Measurements from ENCODE around the gene MUSK. TPM values are rescaled to one million over a fixed set of nuclear protein-coding genes. Genes with fewer than 3 reads are reported as not detected.
A peak's percentile ranks its signal among the peaks of the same experiment; 100 is the strongest.

MUSK gene
- total RNA-seq, 1 donor from 2014 or later = not detected

DNA sequence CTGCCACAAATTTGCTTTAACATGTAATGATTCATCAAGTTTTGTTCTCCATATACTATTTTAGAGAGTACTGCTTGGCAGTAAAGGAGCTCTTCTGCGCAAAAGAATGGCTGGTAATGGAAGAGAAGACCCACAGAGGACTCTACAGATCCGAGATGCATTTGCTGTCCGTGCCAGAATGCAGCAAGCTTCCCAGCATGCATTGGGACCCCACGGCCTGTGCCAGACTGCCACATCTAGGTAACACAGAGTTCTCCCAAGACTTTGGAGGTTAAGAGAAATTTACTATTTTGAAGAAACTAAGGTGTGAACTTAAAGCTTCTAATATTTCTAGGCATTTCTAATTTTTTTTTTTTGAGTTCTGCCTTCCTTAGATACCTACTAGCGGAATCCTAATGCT lies 107.1 kb downstream of the MUSK start:
- Mint-ChIP-seq H3K4me1 (ENCODE audit: unreplicated experiment) (peaks cover 30% of the 10 kb centered on the region), H3K27ac (ENCODE audit: unreplicated experiment) (no peak overlapping the region)

DNA sequence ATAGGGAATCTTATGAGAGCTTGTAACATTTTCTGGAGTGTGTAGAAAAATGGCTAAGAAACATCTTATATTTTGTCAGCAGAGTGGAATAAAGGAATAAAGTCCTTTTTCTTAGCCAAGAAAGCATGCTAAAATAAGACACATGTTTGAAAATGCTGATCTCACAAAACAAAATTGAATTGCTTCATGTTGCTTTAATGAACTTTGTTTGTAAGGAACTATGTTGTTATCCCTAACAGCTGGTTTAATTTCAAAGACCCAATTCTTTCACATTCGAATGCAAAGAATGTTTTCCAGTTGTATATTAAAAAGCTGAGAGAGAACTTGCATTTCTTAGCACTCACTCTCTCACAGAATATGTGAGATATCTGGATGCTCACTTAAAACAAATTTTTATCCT lies 107.6 kb downstream of the MUSK start:
- Mint-ChIP-seq H3K4me1 (ENCODE audit: unreplicated experiment) (peaks cover 30% of the 10 kb centered on the region), H3K27ac (ENCODE audit: unreplicated experiment) (peak overlapping the region; percentile 2), H3K9me3 (ENCODE audit: unreplicated experiment) (peaks cover 16% of the 10 kb centered on the region), H3K36me3 (ENCODE audit: unreplicated experiment) (peaks cover 2% of the 10 kb centered on the region), H3K4me3 (ENCODE audit: unreplicated experiment) (no peak overlapping the region), H3K27me3 (ENCODE audit: unreplicated experiment) (no peaks in the 10 kb centered on the region)
- TF ChIP-seq CTCF (IDR thresholded peaks at IDR 0.05) = no peak
- DNase-seq (ENCODE audit: extremely low spot score, unreplicated experiment) = no peak

More for the DNA sequence above, 107.1 kb downstream of the MUSK start:
- no peak overlapping the region for H3K4me3 Mint-ChIP-seq (ENCODE audit: unreplicated experiment)
- H3K9me3 Mint-ChIP-seq (ENCODE audit: unreplicated experiment) = peaks cover 16% of the 10 kb centered on the region
- no peak for TF ChIP-seq CTCF (IDR thresholded peaks at IDR 0.05)
- DNase-seq (ENCODE audit: extremely low spot score, unreplicated experiment) = no peak
- peaks cover 2% of the 10 kb centered on the region for H3K36me3 Mint-ChIP-seq (ENCODE audit: unreplicated experiment)
- H3K27me3 Mint-ChIP-seq (ENCODE audit: unreplicated experiment) = no peaks in the 10 kb centered on the region

GRCh38 chr9:110777196-110777875 lies 108.7 kb downstream of the MUSK start:
- TF ChIP-seq CTCF (IDR thresholded peaks at IDR 0.05) = no peak
- no peak for DNase-seq (ENCODE audit: extremely low spot score, unreplicated experiment)
- peaks cover 2% of the 10 kb centered on the region for H3K36me3 Mint-ChIP-seq (ENCODE audit: unreplicated experiment)
- H3K4me1 Mint-ChIP-seq (ENCODE audit: unreplicated experiment) = peaks cover 30% of the 10 kb centered on the region
- peaks cover 16% of the 10 kb centered on the region for H3K9me3 Mint-ChIP-seq (ENCODE audit: unreplicated experiment)
- no peak overlapping the region for H3K4me3 Mint-ChIP-seq (ENCODE audit: unreplicated experiment)
- no peaks in the 10 kb centered on the region for H3K27me3 Mint-ChIP-seq (ENCODE audit: unreplicated experiment)
- H3K27ac Mint-ChIP-seq (ENCODE audit: unreplicated experiment) = peak overlapping the region; percentile 74

DNA sequence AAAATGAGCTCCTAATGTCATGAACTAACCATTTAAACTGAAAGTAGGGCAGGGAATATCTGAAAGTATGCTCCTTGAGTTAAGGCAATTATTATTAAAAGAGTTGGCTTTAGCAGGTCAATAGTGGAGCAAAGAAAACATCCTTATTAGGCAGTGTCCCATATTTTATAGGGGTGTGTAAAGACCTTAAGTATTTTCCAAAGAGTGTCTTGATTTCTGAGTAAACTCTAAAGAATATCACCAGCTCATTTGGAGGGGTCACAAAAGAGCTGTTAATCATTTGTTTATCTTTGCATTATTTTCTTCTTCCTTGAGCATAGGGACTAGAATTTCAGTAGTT lies 109.3 kb downstream of the MUSK start:
- no peak for DNase-seq (ENCODE audit: extremely low spot score, unreplicated experiment)
- TF ChIP-seq CTCF (IDR thresholded peaks at IDR 0.05) = no peak
- Mint-ChIP-seq H3K4me3 (ENCODE audit: unreplicated experiment) (no peak overlapping the region), H3K36me3 (ENCODE audit: unreplicated experiment) (peaks cover 2% of the 10 kb centered on the region), H3K27ac (ENCODE audit: unreplicated experiment) (peak overlapping the region; percentile 74), H3K9me3 (ENCODE audit: unreplicated experiment) (peaks cover 16% of the 10 kb centered on the region), H3K27me3 (ENCODE audit: unreplicated experiment) (no peaks in the 10 kb centered on the region), H3K4me1 (ENCODE audit: unreplicated experiment) (peaks cover 30% of the 10 kb centered on the region)

DNA sequence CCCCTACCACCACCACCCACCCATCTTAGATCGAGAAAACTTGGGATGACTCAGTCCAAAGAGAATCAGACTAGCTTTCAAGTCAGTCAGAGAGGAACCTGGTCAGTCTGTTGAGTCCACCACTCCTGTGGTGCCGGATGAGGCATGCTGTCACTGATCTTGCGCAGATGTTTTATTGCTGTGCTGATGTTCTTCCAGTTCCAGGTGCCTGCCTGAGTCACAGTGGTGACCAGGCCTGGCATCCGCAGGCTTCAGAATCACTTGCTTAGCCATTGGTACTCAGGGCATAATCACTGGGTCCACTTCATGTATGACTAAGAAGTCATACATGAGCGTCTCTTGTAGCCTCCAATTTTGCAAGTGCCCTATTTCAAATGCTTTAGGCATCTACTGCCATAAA lies 114.1 kb downstream of the MUSK start:
- Mint-ChIP-seq H3K36me3 (ENCODE audit: unreplicated experiment) (no peaks in the 10 kb centered on the region), H3K27me3 (ENCODE audit: unreplicated experiment) (no peaks in the 10 kb centered on the region), H3K4me1 (ENCODE audit: unreplicated experiment) (peaks cover 27% of the 10 kb centered on the region), H3K27ac (ENCODE audit: unreplicated experiment) (no peak overlapping the region), H3K9me3 (ENCODE audit: unreplicated experiment) (peaks cover 3% of the 10 kb centered on the region), H3K4me3 (ENCODE audit: unreplicated experiment) (no peak overlapping the region)
- no peak for TF ChIP-seq CTCF (IDR thresholded peaks at IDR 0.05)
- DNase-seq (ENCODE audit: extremely low spot score, unreplicated experiment) = no peak

Data from osteocyte (in vitro differentiated cells).